ENCODE results near the gene CDH4. TPM values are rescaled to one million over a fixed set of nuclear protein-coding genes. Genes with fewer than 3 reads are reported as not detected.

Gene CDH4
- total and polyA plus RNA-seq, 2 of the 4 experiments (the other 2 are of a cell fraction), result 1.6 to 3.5 TPM

DNA sequence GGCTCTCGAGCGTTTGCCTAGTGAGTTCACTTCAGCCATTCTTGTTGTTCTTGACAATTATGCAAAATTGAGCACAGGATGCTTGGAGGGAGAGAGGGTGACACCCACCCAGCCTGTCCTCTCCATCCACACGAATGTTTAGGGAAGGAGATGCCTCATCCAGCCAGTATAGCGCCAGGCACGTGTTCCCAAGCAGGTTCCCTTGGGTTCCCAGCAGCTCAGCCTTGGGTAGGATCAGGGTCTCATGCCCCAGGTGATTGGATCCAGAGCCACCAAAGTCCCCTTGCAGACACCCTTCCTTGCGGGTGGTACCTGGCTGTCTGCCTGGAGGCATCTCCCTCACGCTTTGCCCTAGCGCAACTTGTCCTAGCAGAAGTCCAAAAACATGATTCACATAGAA is 394.9 kb downstream of the CDH4 start:
- dilution Hi-C loops (cut with HindIII; ENCODE audit: low sequenced_read_pairs, unreplicated experiment) (no loop called here), intact Hi-C loops (cut with micrococcal nuclease) (no loop called here), in situ Hi-C loops (cut with MboI; ENCODE audit: low sequenced_read_pairs) (no loop called here)
- no peak overlapping the region for H2BK20ac ChIP-seq (ENCODE audit: low read depth, low read length)
- no peak overlapping the region for H2AK5ac ChIP-seq (ENCODE audit: low read depth, low read length)
- H3K79me1 ChIP-seq (ENCODE audit: low read depth in 1 of 2, low read length in 2 of 2), result no peaks in the 10 kb centered on the region
- H4K20me1 ChIP-seq (ENCODE audit: insufficient read depth, low read length), result no peaks in the 10 kb centered on the region; the same call in 1 of the 2 replicates
- H3K36me3 ChIP-seq (ENCODE audit: control insufficient read depth, insufficient read depth, low read length), result no peaks in the 10 kb centered on the region
- no TSS peak for BruUV-seq (replicated peaks)
- no peak overlapping the region for H3K23ac ChIP-seq (ENCODE audit: low read depth, low read length)
- peaks cover 6% of the 10 kb centered on the region; the same call in 1 of the 2 replicates for H3K9me3 ChIP-seq (ENCODE audit: control insufficient read depth, insufficient read depth, low read length)
- TF ChIP-seq RFX5 (IDR thresholded peaks at IDR 0.05; ENCODE audit: low read depth, low read length) (no peak), USF2 (IDR thresholded peaks at IDR 0.05; ENCODE audit: low read depth, low read length) (no peak), RAD21 (IDR thresholded peaks at IDR 0.05; ENCODE audit: low read length) (no peak), CHD1 (IDR thresholded peaks at IDR 0.05; ENCODE audit: low read depth, low read length) (no peak)
- CTCF ChIA-PET, result no interaction called here
- no peak overlapping the region for H2BK15ac ChIP-seq (ENCODE audit: low read depth, low read length)
- H3K27ac ChIP-seq (ENCODE audit: insufficient read depth, low read length), result no peak overlapping the region
- POLR2A ChIA-PET (ENCODE audit: unreplicated experiment), result no interaction called here
- H3K4me3 ChIP-seq (ENCODE audit: insufficient read depth, low read depth, low read length), result no peak overlapping the region
- DNase-seq (no peak), ATAC-seq (ENCODE audit: low read depth) (no peak)
- H3K14ac ChIP-seq (replicated peaks; ENCODE audit: low read depth, low read length), result no peak overlapping the region
- H2AFZ ChIP-seq (replicated peaks; ENCODE audit: low read length, poor library complexity), result no peak overlapping the region
- H3K4me2 ChIP-seq (ENCODE audit: low read depth, low read length), result no peak overlapping the region
- no peak overlapping the region for H3K9ac ChIP-seq (ENCODE audit: low read depth, low read length)
- H3K9me1 ChIP-seq (ENCODE audit: insufficient read depth, low read length), result no peaks in the 10 kb centered on the region; the same call in 1 of the 2 replicates
- WGBS, 2 experiments (ENCODE audit: extremely low coverage in 2 of 2, insufficient read length in 1 of 2), result 93% methylated on average over 3 of the region's 8 CpGs; no CpG with 5 or more reads in 1 of the 2 experiments
- no peak overlapping the region for H3K4ac ChIP-seq (ENCODE audit: low read depth, low read length)
- no peaks in the 10 kb centered on the region for H3K27me3 ChIP-seq (ENCODE audit: control insufficient read depth, insufficient read depth, low read length)
- H4K5ac ChIP-seq (ENCODE audit: low read depth, low read length), result no peak overlapping the region
- no peaks in the 10 kb centered on the region for H3K4me1 ChIP-seq (ENCODE audit: control insufficient read depth, insufficient read depth, low read length)
- no peak overlapping the region for H2AK9ac ChIP-seq (replicated peaks; ENCODE audit: low read depth, low read length, poor library complexity)
- H2BK5ac ChIP-seq (ENCODE audit: low read depth, low read length, poor library complexity, severe bottlenecking), result no peak overlapping the region
- H4K91ac ChIP-seq (ENCODE audit: insufficient read depth, low read depth, low read length), result no peak overlapping the region
- no peak overlapping the region for H3K56ac ChIP-seq (ENCODE audit: extremely low read depth, insufficient read depth, low read length)
- no peak overlapping the region for H3K18ac ChIP-seq (ENCODE audit: low read depth, low read length)
- no peak overlapping the region for H2BK120ac ChIP-seq (ENCODE audit: low read depth, low read length)
- H4K8ac ChIP-seq (ENCODE audit: low read depth in 2 of 2, low read length in 2 of 2), result no peak overlapping the region

All from IMR-90 (cell line).